Peyer's patch (tissue), 4 donors: ENCODE data around the gene TSEN54. TPM values are rescaled to one million over a fixed set of nuclear protein-coding genes. Genes with fewer than 3 reads are reported as not detected.

Source experiments
- DNase-seq, 3 donors: peaks; one replicate each; pipeline ENCODE4 v3.0.0-alpha.2; 2017 to 2019
- H3K27ac ChIP-seq, 4 donors: fragments of 200-600 bp; sonication (generic); one replicate each; pipeline ENCODE4 v1.5.1; 2016 to 2019
- H3K27me3 ChIP-seq, 2 donors: fragments of 200-600 bp; sonication (generic); one replicate each; pipeline ENCODE4 v1.5.1; 2019
- H3K36me3 ChIP-seq, 3 donors: fragments of 200-600 bp; sonication (generic); one replicate each; pipeline ENCODE4 v1.5.1; 2016 to 2019
- H3K4me1 ChIP-seq, 4 donors: fragments of 200-600 bp; sonication (generic); one replicate each; pipeline ENCODE4 v1.5.1; 2016 to 2019
- H3K4me3 ChIP-seq, 4 donors: fragments of 200-600 bp; sonication (generic); 1 replicate in 3 of 4; 2 replicates in 1 of 4; pipeline ENCODE4 v1.5.1; 2016 to 2019; ENCODE audit warnings: mild to moderate bottlenecking in 1 of 4
- H3K9me3 ChIP-seq, 4 donors: fragments of 200-600 bp; sonication (generic); one replicate each; pipeline ENCODE4 v1.5.1; 2016 to 2019; ENCODE audit warnings: mild to moderate bottlenecking in 1 of 4
- POLR2A ChIP-seq, 2 donors: fragments of 450-650 bp; IDR thresholded peaks; one replicate each; pipeline ENCODE4 v1.5.1; 2017; ENCODE audit warnings: antibody characterized with exemption in 2 of 2, mild to moderate bottlenecking in 2 of 2, moderate library complexity in 2 of 2
- total RNA-seq, 4 donors: library from RNA; depleted of rRNA; stranded (reverse); fragments of >200 nt; gene quantifications; one replicate each; pipeline ENCODE4 v1.1.0, GENCODE V29; 2016
- TF ChIP-seq, protein P1 (sequence below), 6 experiments: fragments of 450-650 bp in 4 of 6; fragments of 200-600 bp in 2 of 6; sonication (generic) in 1 of 6; IDR thresholded peaks; one replicate each; pipeline ENCODE4 v1.5.1; 2017 to 2019; ENCODE audit warnings: antibody characterized with exemption in 6 of 6, mild to moderate bottlenecking in 3 of 6, moderate library complexity in 1 of 6

The TSEN54 gene
- total RNA-seq, 4 donors from 2014 or later, result 47.9 to 89.5 (median 80.0) TPM

DNA sequence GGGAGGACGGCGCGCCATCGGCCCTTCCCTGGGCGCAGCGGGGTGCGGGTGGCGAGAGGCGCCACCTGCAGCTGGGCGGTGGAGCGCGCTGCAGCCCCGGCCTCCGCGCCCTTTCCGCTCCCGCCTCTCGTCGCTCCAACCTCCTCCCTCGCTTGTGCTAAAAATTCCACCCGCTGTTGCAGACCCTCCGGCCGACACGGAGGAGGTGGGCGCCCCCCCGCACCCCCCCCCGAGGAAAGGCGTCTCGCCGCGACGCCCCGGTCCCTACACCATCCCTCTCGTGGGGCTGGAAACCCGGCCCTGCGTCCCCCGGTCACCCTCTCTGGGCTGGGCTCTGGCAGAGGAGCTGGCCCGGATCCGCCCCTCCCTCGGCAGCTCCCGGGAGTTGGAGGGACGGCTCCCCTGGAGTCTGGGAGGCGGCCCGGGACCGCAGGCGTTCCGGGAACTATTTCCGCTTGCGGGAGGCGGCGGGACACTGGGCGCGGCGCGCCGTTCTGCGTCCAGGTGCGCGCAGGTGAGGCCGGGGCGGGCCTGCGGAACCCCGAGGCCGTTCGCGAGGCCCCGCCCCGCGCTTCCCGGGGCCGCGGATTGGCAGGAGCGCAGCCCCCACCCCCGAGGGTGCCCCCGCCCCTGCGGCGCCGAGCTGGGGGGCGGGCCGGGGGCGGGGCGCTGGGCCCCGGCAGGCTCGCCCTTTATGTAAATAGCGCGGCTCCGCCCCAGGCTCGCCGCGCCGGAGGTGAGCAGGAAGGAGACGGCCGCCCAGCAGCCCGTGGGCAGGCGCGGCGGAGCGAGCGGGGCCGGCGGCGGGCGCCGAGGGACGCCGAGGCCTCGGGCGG, 8.9 kb downstream of the TSEN54 start, which contains the start of gene LLGL2:
LLGL2 (plus strand) TSS at position 728 of the 836 bp plus-strand sequence. CDS start 17,730 bp downstream, outside the sequence.
- H3K9me3 ChIP-seq, result no peaks in the 10 kb centered on the region
- H3K27me3 ChIP-seq, result no peaks in the 10 kb centered on the region
- H3K4me1 ChIP-seq, result peaks cover 0 to 27% (median 8%) of the 10 kb centered on the region in 4 donors
- peak within 1 kb of the TSS; percentile 85 to 98 (median 91) for H3K27ac ChIP-seq
- H3K36me3 ChIP-seq, result peaks cover 0 to 20% (median 0%) of the 10 kb centered on the region in 3 donors
- TF ChIP-seq, protein P1, sequence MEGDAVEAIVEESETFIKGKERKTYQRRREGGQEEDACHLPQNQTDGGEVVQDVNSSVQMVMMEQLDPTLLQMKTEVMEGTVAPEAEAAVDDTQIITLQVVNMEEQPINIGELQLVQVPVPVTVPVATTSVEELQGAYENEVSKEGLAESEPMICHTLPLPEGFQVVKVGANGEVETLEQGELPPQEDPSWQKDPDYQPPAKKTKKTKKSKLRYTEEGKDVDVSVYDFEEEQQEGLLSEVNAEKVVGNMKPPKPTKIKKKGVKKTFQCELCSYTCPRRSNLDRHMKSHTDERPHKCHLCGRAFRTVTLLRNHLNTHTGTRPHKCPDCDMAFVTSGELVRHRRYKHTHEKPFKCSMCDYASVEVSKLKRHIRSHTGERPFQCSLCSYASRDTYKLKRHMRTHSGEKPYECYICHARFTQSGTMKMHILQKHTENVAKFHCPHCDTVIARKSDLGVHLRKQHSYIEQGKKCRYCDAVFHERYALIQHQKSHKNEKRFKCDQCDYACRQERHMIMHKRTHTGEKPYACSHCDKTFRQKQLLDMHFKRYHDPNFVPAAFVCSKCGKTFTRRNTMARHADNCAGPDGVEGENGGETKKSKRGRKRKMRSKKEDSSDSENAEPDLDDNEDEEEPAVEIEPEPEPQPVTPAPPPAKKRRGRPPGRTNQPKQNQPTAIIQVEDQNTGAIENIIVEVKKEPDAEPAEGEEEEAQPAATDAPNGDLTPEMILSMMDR (IDR thresholded peaks at IDR 0.05), result peak; percentile 33 to 69 (median 58)
- peak; percentile 87 to 96 for TF ChIP-seq POLR2A (IDR thresholded peaks at IDR 0.05)
- H3K4me3 ChIP-seq, result peak within 1 kb of the TSS; percentile 72 to 94 (median 88)
- DNase-seq, result peak; percentile 85 to 96 (median 94)

DNA sequence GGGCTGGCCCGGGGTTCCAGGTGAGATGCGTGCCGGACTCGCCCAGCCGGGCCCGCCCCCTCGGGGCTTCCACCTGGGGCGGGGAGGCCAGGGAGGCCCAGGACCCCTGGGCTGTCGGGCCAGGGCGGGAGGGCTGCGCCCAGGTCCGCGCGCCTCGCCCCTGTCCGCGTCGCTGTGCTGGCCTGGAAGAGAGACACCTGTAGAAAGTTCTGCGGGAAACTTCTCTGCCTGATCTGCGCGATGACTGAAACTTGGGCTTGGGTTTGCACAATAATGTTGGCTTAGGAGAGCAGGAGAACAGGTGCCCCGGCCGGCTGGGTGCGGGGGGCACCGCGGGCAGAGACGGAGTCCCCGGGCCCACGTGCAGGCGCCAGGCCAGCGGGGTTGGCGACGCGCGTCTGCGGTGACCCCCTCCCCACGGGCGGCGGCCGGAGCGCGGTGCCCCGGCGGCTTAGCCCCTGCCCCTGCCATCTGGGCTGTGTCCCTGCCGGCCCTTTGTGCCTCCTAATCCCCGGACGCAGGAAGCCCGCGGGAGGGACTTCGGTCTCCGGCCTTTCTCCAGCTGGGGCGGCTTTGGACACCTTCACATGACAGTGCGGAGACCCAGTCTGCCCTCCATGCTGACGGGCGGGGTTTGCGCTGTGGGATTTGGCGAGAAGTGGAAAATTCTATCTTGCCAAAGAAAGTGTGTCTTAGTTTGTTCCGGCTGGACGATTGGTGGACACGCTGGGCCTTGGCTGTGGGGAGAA, 9.7 kb downstream of the TSEN54 start:
- no peaks in the 10 kb centered on the region for H3K9me3 ChIP-seq
- DNase-seq, result peak in 2 of 3 donors; percentile 65 to 78
- H3K4me3 ChIP-seq, result peak overlapping the region; percentile 72 to 94 (median 88)
- H3K27me3 ChIP-seq, result no peaks in the 10 kb centered on the region
- peaks cover 0 to 20% (median 0%) of the 10 kb centered on the region in 3 donors for H3K36me3 ChIP-seq
- H3K4me1 ChIP-seq, result peaks cover 0 to 35% (median 8%) of the 10 kb centered on the region in 4 donors
- H3K27ac ChIP-seq, result peak overlapping the region; percentile 85 to 98 (median 91)
- TF ChIP-seq POLR2A (IDR thresholded peaks at IDR 0.05), result no peak
- TF ChIP-seq, protein P1 (IDR thresholded peaks at IDR 0.05), result no peak

DNA sequence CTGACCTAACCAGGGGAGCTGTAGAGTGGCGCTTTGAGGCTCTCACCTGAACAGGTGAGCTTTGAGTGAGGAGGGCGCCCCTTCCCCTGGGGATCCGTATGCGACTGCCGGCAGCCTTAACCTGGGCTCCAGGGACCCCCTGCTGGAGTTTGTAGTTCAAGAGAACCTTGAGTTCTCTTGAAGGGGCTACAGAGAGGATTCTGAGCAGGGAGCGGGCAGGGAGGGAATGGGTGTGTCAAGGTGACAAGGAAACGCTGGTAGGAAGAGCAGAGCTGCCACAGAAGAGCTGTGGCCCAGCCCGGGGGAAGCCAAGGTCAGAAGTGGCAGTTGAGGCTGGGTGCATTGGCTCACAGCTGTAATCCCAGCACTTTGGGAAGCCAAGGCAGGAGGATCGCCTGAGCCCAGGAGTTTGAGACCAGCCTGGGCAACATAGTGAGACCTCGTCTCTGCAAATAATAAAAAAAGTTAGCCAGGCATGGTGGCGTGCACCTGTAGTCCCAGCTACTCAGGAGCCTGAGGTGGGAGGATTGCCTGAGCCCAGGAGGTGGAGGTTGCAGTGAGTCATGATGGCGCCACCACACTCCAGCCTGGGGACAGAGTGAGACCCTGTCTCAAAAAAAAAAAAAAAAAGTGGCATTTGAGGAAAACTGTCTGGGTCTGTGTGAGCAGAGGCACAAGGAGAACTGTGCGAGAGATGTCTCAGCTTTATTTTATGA, 10.4 kb downstream of the TSEN54 start:
- peak overlapping the region; percentile 72 to 94 (median 88) for H3K4me3 ChIP-seq
- TF ChIP-seq, protein P1 (IDR thresholded peaks at IDR 0.05), result no peak
- peak; percentile 59 to 79 for TF ChIP-seq POLR2A (IDR thresholded peaks at IDR 0.05)
- peaks cover 0 to 12% (median 0%) of the 10 kb centered on the region in 3 donors for H3K36me3 ChIP-seq
- peak in 2 of 3 donors; percentile 76 to 81 for DNase-seq
- H3K27me3 ChIP-seq, result no peaks in the 10 kb centered on the region
- no peaks in the 10 kb centered on the region for H3K9me3 ChIP-seq
- peaks cover 0 to 42% (median 8%) of the 10 kb centered on the region in 4 donors for H3K4me1 ChIP-seq
- H3K27ac ChIP-seq, result peak overlapping the region in 3 of 4 donors; percentile 85 to 98 (median 94)

DNA sequence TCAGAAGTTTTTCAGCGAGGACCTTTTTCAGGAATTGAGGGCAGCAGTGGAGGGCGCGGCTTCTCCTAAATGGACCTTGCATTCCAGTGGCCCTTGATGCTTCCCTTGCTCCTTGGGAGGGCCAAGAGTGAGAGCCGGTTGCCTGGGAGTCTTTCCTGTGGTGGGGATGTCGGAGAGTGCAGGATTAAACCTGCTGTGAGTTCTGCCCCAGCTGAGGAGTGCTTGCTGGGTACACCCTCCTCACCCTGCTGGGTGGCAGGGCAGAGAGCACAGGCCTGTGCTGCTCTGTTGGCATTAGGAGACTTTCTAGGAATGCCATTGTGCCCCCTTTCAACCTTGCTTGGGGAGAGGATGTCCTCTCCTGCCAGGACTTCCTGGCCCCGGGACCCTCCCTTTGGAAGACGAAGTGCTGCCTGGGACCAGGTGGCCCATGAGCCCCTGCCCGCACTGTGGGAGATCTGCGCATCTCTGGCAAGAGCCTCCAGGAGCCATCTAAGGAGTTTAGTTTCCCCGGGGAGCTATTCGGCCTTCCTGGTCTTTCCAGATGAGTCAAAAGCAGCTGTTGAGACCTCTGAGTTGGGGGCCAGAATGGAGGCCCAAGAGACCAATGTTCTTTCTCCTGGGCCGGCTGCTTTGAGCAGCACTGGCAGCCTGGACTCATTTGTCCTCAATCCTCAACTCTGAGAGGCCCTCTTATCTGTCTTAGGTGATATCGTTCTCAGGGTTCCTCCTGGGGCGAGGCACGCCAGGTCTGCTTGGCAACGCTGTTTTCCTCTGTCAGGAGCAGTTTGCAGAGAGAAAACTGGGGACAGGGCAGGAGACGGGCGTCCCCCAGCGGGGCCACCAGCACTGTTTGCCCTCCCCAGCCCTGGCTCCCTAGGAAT, 14.8 kb downstream of the TSEN54 start:
- Histone ChIP-seq H3K36me3 (peaks cover 0 to 14% (median 0%) of the 10 kb centered on the region in 3 donors), H3K27me3 (no peaks in the 10 kb centered on the region), H3K27ac (peak overlapping the region in 3 of 4 donors; percentile 13 to 87 (median 84)), H3K4me1 (peaks cover 4 to 67% (median 14%) of the 10 kb centered on the region in 4 donors), H3K4me3 (no peak overlapping the region), H3K9me3 (no peaks in the 10 kb centered on the region)
- DNase-seq, result no peak
- TF ChIP-seq, protein P1 (IDR thresholded peaks at IDR 0.05), result no peak
- TF ChIP-seq POLR2A (IDR thresholded peaks at IDR 0.05), result no peak
